Panc1 (cell line): ENCODE results near the gene SMPX.
A peak's percentile ranks its signal among the peaks of the same experiment; 100 is the strongest.

ENCODE experiments used
- POLR2AphosphoS5 ChIP-seq: IDR thresholded peaks from 2 replicates; pipeline ENCODE4 v1.6.1; 2012; ENCODE audit warnings: mild to moderate bottlenecking, low read depth, low read length, moderate library complexity
- SIN3A ChIP-seq: IDR thresholded peaks from 2 replicates; pipeline ENCODE4 v1.6.1; 2012; ENCODE audit warnings: low read depth, mild to moderate bottlenecking, low read length, moderate library complexity, borderline replicate concordance; ENCODE audit not compliant: insufficient read depth
- TCF7L2 ChIP-seq: IDR thresholded peaks from 2 replicates; pipeline ENCODE4 v1.6.1; 2011; ENCODE audit warnings: mild to moderate bottlenecking, low read depth, low read length, inconsistent platforms
- TF ChIP-seq, protein P1 (sequence below): fragments of 450-650 bp; IDR thresholded peaks from 2 replicates; pipeline ENCODE4 v1.5.1; 2017; ENCODE audit warnings: mild to moderate bottlenecking
- TF ChIP-seq, protein P2 (sequence below), 2 experiments: IDR thresholded peaks; 2 replicates each; pipeline ENCODE4 v1.6.1; 2011 to 2012; ENCODE audit warnings: low read depth in 2 of 2, control low read depth in 1 of 2, low read length in 1 of 2, mild to moderate bottlenecking in 1 of 2, moderate library complexity in 1 of 2; ENCODE audit not compliant: insufficient read depth in 1 of 2

DNA sequence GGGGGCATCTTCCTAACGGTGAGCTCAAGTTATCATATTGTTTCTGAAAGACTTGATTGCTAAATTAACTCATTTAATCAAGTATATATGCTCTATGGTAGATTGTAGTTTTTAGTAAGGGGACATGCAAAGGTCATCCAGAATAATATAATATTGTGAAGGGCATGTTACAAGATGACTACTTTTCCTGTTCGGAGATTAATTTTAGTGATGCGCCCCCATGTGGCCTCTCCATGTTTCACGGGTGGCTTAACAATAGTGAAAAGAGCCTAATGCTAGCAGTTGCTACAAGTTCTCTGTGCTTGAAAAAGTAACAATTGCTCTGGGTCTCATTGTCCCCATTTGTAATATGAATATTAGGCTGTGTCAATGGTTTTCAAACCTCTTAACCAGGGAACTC is 12.2 kb downstream of the SMPX start:
- TF ChIP-seq, protein P1, sequence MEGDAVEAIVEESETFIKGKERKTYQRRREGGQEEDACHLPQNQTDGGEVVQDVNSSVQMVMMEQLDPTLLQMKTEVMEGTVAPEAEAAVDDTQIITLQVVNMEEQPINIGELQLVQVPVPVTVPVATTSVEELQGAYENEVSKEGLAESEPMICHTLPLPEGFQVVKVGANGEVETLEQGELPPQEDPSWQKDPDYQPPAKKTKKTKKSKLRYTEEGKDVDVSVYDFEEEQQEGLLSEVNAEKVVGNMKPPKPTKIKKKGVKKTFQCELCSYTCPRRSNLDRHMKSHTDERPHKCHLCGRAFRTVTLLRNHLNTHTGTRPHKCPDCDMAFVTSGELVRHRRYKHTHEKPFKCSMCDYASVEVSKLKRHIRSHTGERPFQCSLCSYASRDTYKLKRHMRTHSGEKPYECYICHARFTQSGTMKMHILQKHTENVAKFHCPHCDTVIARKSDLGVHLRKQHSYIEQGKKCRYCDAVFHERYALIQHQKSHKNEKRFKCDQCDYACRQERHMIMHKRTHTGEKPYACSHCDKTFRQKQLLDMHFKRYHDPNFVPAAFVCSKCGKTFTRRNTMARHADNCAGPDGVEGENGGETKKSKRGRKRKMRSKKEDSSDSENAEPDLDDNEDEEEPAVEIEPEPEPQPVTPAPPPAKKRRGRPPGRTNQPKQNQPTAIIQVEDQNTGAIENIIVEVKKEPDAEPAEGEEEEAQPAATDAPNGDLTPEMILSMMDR: peak; percentile 58; the same call in 1 of the 2 replicates
- TF ChIP-seq SIN3A (no peak), POLR2AphosphoS5 (no peak), TCF7L2 (no peak)
- TF ChIP-seq, protein P2, sequence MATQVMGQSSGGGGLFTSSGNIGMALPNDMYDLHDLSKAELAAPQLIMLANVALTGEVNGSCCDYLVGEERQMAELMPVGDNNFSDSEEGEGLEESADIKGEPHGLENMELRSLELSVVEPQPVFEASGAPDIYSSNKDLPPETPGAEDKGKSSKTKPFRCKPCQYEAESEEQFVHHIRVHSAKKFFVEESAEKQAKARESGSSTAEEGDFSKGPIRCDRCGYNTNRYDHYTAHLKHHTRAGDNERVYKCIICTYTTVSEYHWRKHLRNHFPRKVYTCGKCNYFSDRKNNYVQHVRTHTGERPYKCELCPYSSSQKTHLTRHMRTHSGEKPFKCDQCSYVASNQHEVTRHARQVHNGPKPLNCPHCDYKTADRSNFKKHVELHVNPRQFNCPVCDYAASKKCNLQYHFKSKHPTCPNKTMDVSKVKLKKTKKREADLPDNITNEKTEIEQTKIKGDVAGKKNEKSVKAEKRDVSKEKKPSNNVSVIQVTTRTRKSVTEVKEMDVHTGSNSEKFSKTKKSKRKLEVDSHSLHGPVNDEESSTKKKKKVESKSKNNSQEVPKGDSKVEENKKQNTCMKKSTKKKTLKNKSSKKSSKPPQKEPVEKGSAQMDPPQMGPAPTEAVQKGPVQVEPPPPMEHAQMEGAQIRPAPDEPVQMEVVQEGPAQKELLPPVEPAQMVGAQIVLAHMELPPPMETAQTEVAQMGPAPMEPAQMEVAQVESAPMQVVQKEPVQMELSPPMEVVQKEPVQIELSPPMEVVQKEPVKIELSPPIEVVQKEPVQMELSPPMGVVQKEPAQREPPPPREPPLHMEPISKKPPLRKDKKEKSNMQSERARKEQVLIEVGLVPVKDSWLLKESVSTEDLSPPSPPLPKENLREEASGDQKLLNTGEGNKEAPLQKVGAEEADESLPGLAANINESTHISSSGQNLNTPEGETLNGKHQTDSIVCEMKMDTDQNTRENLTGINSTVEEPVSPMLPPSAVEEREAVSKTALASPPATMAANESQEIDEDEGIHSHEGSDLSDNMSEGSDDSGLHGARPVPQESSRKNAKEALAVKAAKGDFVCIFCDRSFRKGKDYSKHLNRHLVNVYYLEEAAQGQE (IDR thresholded peaks at IDR 0.05; ENCODE audit: insufficient read depth in 1 of 2, low read depth in 2 of 2, low read length in 1 of 2): no peak
